Measurements from ENCODE around the gene KIF21A. TPM values are rescaled to one million over a fixed set of nuclear protein-coding genes. Genes with fewer than 3 reads are reported as not detected.

Gene KIF21A
- total and polyA plus RNA-seq, 2 donors (not counting 3 experiments of a cell fraction or from before 2014, with no cell fraction given) = 1.8 to 10.1 TPM

DNA sequence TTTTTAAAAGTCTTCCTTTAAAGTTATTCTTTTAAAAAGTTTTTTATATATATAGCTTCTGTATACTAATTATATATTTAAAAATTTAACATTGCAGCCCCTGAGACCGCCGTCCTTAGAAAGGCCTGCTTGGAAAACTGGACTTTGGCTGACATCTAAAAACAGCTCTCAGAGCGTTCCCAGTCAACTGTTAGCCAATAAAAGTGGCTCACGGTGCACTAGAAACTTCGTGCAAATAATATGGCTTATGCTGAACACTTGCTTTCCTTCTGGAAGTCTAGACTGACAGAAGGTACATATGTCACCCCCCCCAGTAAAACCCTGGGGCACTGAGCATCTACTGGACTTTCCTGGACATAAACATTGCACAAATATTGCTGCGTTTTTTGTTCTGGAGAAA, 115.0 kb downstream of the KIF21A start:
- Histone ChIP-seq H2AFZ (ENCODE audit: low read depth, low read length) (no peak overlapping the region), H3K27ac (ENCODE audit: insufficient read depth, low read depth, low read length) (no peak overlapping the region), H3K79me2 (ENCODE audit: control insufficient read depth, insufficient read depth, low read length) (no peaks in the 10 kb centered on the region), H3K9ac (replicated peaks; ENCODE audit: extremely low read depth, insufficient read depth, low read length) (no peak overlapping the region), H3K4me1 (ENCODE audit: control insufficient read depth, extremely low read depth, insufficient read depth, low read length) (no peaks in the 10 kb centered on the region), H3K9me3 (replicated peaks; ENCODE audit: control insufficient read depth, insufficient read depth, low read length) (no peaks in the 10 kb centered on the region), H4K20me1 (replicated peaks; ENCODE audit: control insufficient read depth, extremely low read depth, insufficient read depth, low read length) (no peaks in the 10 kb centered on the region), H3K27me3 (ENCODE audit: control insufficient read depth in 2 of 2, insufficient read depth in 2 of 2, low read length in 2 of 2) (no peaks in the 10 kb centered on the region), H3K4me2 (ENCODE audit: insufficient read depth, low read length) (no peak overlapping the region), H3K4me3 (replicated peaks in 1 of 3; ENCODE audit: insufficient read depth in 1 of 3, low read depth in 1 of 3, low read length in 3 of 3) (no peak overlapping the region), H3K36me3 (ENCODE audit: control insufficient read depth in 2 of 2, extremely low read depth in 1 of 2, insufficient read depth in 2 of 2, low read length in 2 of 2) (peaks cover 0 to 3% of the 10 kb centered on the region in 2 experiments), H3K9me1 (replicated peaks; ENCODE audit: control insufficient read depth, extremely low read depth, insufficient read depth, low read length) (no peaks in the 10 kb centered on the region)
- CTCF ChIA-PET = interaction anchor here (1.0 to 2.3 kb wide), 2 partner anchors 10 to 11 kb away, joined by 3 to 12 read pairs; no protein-coding TSS in a partner anchor
- TF ChIP-seq JUN (IDR thresholded peaks at IDR 0.05; ENCODE audit: borderline replicate concordance, insufficient read depth, insufficient read length, low read depth) = no peak
- TF ChIP-seq, protein P1, sequence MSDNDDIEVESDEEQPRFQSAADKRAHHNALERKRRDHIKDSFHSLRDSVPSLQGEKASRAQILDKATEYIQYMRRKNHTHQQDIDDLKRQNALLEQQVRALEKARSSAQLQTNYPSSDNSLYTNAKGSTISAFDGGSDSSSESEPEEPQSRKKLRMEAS (IDR thresholded peaks at IDR 0.05; ENCODE audit: insufficient read depth, insufficient read length) = no peak
- no peak for TF ChIP-seq POLR2AphosphoS5 (IDR thresholded peaks at IDR 0.05; ENCODE audit: insufficient read depth, low read depth, low read length)
- TF ChIP-seq, protein P2, sequence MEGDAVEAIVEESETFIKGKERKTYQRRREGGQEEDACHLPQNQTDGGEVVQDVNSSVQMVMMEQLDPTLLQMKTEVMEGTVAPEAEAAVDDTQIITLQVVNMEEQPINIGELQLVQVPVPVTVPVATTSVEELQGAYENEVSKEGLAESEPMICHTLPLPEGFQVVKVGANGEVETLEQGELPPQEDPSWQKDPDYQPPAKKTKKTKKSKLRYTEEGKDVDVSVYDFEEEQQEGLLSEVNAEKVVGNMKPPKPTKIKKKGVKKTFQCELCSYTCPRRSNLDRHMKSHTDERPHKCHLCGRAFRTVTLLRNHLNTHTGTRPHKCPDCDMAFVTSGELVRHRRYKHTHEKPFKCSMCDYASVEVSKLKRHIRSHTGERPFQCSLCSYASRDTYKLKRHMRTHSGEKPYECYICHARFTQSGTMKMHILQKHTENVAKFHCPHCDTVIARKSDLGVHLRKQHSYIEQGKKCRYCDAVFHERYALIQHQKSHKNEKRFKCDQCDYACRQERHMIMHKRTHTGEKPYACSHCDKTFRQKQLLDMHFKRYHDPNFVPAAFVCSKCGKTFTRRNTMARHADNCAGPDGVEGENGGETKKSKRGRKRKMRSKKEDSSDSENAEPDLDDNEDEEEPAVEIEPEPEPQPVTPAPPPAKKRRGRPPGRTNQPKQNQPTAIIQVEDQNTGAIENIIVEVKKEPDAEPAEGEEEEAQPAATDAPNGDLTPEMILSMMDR (IDR thresholded peaks at IDR 0.05; ENCODE audit: extremely low read depth in 1 of 2, insufficient read depth in 1 of 2, low read depth in 1 of 2, low read length in 2 of 2) = no peak
- TF ChIP-seq GATA2 (IDR thresholded peaks at IDR 0.05; ENCODE audit: insufficient read depth, insufficient read length, low read depth, low read length) = no peak
- TF ChIP-seq FOS (IDR thresholded peaks at IDR 0.05; ENCODE audit: borderline replicate concordance, insufficient read depth, low read length) = no peak
- TF ChIP-seq POLR2A (IDR thresholded peaks at IDR 0.05; ENCODE audit: low read depth, low read length) = no peak
- POLR2A ChIA-PET = no interaction called here
- dilution Hi-C loops (cut with MboI; ENCODE audit: extremely low pct_ligation_motif_present, low sequenced_read_pairs) (no loop called here), intact Hi-C loops (cut with micrococcal nuclease) (no loop called here)
- no TSS peak for BruUV-seq (replicated peaks)
- DNase-seq (ENCODE audit: low read depth, low spot score) = no peak
- no peak for FAIRE-seq

All from endothelial cell of umbilical vein (primary cell).